ENCODE results near the gene EIF2S3.

DNA sequence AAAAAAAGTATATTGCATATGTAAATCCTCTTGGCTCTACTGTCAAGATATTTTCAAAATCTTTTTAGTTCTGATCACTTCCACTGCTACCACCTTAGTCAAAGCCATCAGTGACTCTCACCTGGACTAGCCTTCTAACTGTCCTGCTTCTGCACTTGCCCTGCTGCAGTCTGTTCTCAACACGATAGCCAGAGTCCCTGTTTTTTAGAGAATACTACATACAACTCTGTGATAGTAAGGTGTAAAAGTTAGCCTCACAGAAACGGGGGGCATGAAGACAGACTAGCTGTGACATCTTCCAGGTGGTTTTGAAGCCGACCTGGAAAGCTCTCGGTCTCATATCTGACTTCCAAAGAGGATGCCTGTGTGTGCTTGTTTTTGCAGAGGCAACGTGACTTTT lies 24.7 kb downstream of the EIF2S3 start:
- TF ChIP-seq CREM (IDR thresholded peaks at IDR 0.05) (no peak), CREM (CRISPR knock-in tag; IDR thresholded peaks at IDR 0.05) (no peak), USF2 (IDR thresholded peaks at IDR 0.05; ENCODE audit: low read depth, low read length) (no peak), USF2 (CRISPR knock-in tag; IDR thresholded peaks at IDR 0.05; ENCODE audit: borderline replicate concordance) (no peak), ZFP37 (CRISPR knock-in tag; IDR thresholded peaks at IDR 0.05; ENCODE audit: borderline replicate concordance) (no peak)
